Measurements from ENCODE around the gene LGI4.

LGI4 gene

DNA sequence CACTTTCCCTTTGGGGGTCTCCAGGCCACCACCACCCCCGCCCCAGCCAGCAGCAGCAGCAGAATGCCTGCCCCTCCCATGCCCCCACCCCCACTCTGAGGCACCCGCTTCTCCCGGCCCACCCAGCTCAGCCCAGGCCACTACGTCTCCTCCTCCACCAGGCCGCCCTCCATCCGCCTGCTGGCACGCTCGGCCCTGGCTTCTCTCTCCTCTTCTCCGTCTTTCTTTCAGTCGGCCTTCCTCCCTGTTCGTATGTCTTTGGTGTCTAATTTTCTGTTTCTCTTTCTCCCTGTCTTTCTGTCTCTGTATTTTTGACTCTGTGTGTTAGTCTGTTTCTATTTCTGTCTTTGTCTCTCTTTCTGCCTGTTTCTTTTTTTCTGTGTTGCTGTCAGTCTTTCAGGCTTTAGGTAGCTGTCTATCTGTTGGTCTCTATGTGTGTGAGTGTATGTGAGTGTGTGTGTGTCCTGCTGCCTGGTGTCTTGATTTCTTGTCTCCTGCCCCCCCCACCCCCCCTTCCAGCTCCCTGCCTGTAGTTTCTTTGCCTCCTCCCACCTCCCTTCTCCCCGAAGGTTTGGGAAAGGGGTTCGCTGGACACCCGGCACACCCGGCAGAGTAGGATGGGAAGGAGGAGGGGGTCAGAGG is at the start of gene LGI4:
TSS of gene LGI4 (minus strand) at position 459 of the 642 bp plus-strand sequence. CDS start at position 80, 379 bp downstream.
- no peaks in the 10 kb centered on the region for H3K9me3 ChIP-seq (ENCODE audit: control insufficient read depth, insufficient read depth, low read length)
- no peak within 1 kb of the TSS for H3K9ac ChIP-seq (ENCODE audit: low read depth, low read length)
- H3K27ac ChIP-seq (ENCODE audit: low read depth, low read length): no peak within 1 kb of the TSS
- peaks cover 5% of the 10 kb centered on the region; the same call in 1 of the 2 replicates for H3K4me1 ChIP-seq (ENCODE audit: control insufficient read depth, insufficient read depth, low read length)
- no peaks in the 10 kb centered on the region for H3K27me3 ChIP-seq (ENCODE audit: control insufficient read depth, insufficient read depth, low read length)
- no peaks in the 10 kb centered on the region for H3K36me3 ChIP-seq (ENCODE audit: control insufficient read depth, insufficient read depth, low read length)
- peak within 1 kb of the TSS; percentile 23; the same call in 1 of the 2 replicates for H3K4me3 ChIP-seq (ENCODE audit: low read depth, low read length)

DNA sequence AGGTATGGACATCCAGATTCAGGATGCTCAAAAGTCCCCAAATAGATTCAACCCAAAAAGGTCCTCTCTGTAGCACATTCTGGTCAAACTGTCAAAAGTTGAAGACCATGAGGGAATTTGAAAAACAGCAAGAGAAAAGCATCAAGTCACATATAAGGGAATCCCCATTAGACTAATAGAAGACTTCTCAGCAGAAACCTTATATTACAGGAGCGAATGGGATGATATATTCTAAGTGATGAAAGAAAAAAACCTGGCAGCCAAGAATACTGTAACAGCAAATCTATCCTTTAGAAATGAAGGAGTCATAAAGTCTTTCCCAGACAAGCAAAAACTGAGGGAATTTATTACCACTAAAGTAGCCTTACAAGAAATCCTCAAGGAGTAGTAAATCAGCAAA is 49.4 kb upstream of the LGI4 start:
- Histone ChIP-seq H3K36me3 (ENCODE audit: control insufficient read depth, insufficient read depth, low read length) (no peaks in the 10 kb centered on the region), H3K4me1 (ENCODE audit: control insufficient read depth, insufficient read depth, low read length) (no peaks in the 10 kb centered on the region), H3K9ac (ENCODE audit: low read depth, low read length) (no peak overlapping the region), H3K4me3 (ENCODE audit: low read depth, low read length) (no peak overlapping the region), H3K9me3 (ENCODE audit: control insufficient read depth, insufficient read depth, low read length) (no peaks in the 10 kb centered on the region), H3K27ac (ENCODE audit: low read depth, low read length) (no peak overlapping the region), H3K27me3 (ENCODE audit: control insufficient read depth, insufficient read depth, low read length) (no peaks in the 10 kb centered on the region)

DNA sequence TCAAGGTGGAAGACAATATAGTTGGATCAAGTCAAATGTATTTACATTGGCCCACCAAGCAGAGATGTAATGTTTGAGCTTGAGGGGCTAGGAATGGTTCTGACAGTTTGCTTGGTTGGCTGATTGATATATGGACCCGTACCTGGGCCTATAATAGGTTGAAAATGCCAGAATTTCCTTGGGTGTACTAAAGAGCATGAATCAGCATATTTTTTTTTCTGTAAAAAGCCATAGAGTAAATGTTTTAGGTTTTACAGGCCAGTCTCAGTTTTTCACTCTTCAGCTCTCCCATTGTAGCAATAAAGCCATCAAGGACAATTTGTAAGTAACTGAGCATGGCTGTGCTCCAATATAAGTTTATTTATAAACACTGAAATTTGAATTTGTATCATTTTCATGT is 46.5 kb upstream of the LGI4 start:
- Histone ChIP-seq H3K9me3 (ENCODE audit: control insufficient read depth, insufficient read depth, low read length) (no peaks in the 10 kb centered on the region), H3K27me3 (ENCODE audit: control insufficient read depth, insufficient read depth, low read length) (no peaks in the 10 kb centered on the region), H3K4me1 (ENCODE audit: control insufficient read depth, insufficient read depth, low read length) (no peaks in the 10 kb centered on the region), H3K9ac (ENCODE audit: low read depth, low read length) (no peak overlapping the region), H3K4me3 (ENCODE audit: low read depth, low read length) (no peak overlapping the region), H3K36me3 (ENCODE audit: control insufficient read depth, insufficient read depth, low read length) (no peaks in the 10 kb centered on the region), H3K27ac (ENCODE audit: low read depth, low read length) (no peak overlapping the region)

DNA sequence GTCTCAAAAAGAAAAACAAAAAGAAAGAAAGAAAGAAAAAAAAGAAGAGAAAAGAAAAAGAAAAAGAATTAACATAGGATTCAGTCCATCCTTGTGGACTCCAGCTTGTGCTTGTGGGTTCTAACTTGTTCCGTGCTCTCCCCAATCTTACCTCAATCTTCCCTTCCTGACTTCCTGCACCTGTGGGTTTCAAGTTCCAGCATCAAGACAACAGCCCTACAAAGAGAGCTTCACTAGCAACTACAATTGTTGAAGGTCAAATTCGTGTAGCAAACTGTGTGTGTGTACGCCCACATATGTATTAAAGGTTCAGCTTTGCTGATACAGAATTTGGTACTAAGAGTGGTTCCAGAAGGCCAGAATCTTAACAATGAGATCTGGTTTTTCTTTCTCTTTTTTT is 45.0 kb upstream of the LGI4 start:
- no peak overlapping the region for H3K9ac ChIP-seq (ENCODE audit: low read depth, low read length)
- no peaks in the 10 kb centered on the region for H3K27me3 ChIP-seq (ENCODE audit: control insufficient read depth, insufficient read depth, low read length)
- H3K4me1 ChIP-seq (ENCODE audit: control insufficient read depth, insufficient read depth, low read length): no peaks in the 10 kb centered on the region
- no peaks in the 10 kb centered on the region for H3K36me3 ChIP-seq (ENCODE audit: control insufficient read depth, insufficient read depth, low read length)
- no peaks in the 10 kb centered on the region for H3K9me3 ChIP-seq (ENCODE audit: control insufficient read depth, insufficient read depth, low read length)
- H3K4me3 ChIP-seq (ENCODE audit: low read depth, low read length): no peak overlapping the region
- no peak overlapping the region for H3K27ac ChIP-seq (ENCODE audit: low read depth, low read length)

DNA sequence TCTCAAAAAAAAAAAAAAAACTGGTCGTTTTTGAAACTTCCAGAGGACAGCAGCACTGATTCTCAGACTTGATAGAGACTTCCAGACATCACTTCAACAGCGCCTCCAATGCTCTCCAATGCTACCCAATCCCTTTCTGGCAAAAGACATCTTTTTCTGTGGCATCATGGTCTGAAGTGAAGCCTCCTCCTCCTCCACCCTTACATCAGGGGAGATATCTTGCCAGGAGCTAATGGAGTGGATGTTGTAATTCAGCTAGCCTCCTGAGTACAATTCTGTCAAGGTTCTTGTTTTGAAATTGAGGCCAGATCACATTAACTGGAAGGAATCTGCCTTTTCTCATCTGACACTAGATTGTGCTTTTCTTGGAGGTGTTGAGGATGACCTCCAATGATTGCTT is 43.8 kb upstream of the LGI4 start:
- no peaks in the 10 kb centered on the region for H3K27me3 ChIP-seq (ENCODE audit: control insufficient read depth, insufficient read depth, low read length)
- H3K27ac ChIP-seq (ENCODE audit: low read depth, low read length): no peak overlapping the region
- no peak overlapping the region for H3K4me3 ChIP-seq (ENCODE audit: low read depth, low read length)
- no peak overlapping the region for H3K9ac ChIP-seq (ENCODE audit: low read depth, low read length)
- no peaks in the 10 kb centered on the region for H3K4me1 ChIP-seq (ENCODE audit: control insufficient read depth, insufficient read depth, low read length)
- H3K9me3 ChIP-seq (ENCODE audit: control insufficient read depth, insufficient read depth, low read length): no peaks in the 10 kb centered on the region
- no peaks in the 10 kb centered on the region for H3K36me3 ChIP-seq (ENCODE audit: control insufficient read depth, insufficient read depth, low read length)

DNA sequence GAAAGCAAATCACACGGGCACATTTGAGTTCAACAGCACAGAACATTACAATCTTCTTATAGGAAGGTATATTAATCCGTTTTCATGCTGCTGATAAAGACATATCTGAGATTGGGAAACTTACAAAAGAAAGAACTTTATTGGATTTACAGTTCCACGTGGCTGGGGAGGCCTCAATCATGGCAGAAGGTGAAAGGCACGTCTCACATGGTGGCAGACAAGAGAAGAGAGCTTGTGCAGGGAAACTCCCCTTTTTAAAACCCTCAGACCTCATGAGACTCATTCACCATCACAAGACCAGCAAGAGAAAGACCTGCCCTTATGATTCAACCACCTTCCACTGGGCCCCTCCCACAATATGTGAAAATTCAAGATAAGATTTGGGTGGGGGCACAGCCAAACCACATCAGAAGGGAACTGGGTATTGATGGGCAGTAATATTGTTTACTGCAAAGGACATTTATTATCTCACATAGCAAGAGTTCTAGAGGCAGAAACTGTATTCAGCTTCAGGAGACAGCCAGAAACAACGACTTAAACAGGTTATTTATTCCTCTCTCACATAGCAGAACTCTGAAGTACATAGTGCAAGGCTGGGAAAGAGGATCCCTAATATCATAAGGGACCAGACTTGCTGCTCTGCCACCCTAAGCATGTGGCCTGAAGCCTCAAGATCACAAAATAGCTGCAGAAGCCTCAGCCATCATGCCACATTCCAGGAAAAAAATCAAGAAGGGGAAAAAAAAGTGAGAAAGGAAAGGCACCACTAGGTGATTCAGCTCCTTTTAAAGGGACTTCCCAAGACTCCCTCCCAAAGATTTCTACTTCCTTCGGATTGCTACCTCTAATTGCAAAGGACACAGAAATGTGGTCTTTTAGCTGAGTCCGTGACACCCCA is 42.8 kb upstream of the LGI4 start:
- Histone ChIP-seq H3K9me3 (ENCODE audit: control insufficient read depth, insufficient read depth, low read length) (no peaks in the 10 kb centered on the region), H3K4me3 (ENCODE audit: low read depth, low read length) (no peak overlapping the region), H3K9ac (ENCODE audit: low read depth, low read length) (no peak overlapping the region), H3K36me3 (ENCODE audit: control insufficient read depth, insufficient read depth, low read length) (no peaks in the 10 kb centered on the region), H3K27ac (ENCODE audit: low read depth, low read length) (no peak overlapping the region), H3K4me1 (ENCODE audit: control insufficient read depth, insufficient read depth, low read length) (no peaks in the 10 kb centered on the region), H3K27me3 (ENCODE audit: control insufficient read depth, insufficient read depth, low read length) (no peaks in the 10 kb centered on the region)

DNA sequence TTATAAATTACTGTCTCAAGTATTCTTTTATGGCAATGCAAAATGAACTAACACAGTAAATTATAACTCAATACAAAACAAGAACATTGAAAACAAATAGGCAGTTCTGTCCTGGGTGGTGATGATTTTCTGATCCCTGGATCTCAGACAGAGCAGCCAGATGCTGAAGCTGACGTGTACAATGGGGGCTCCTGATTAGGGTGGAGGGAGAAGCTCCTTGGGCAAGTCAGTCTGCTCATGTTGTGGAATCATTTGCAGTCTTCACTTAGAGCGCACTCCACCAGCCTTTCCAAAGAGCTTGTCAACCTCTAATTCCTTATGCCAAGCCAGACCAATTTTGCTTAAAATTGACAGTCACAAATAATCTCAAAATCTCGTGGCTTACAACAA is 41.3 kb upstream of the LGI4 start:
- Histone ChIP-seq H3K27ac (ENCODE audit: low read depth, low read length) (no peak overlapping the region), H3K9ac (ENCODE audit: low read depth, low read length) (no peak overlapping the region), H3K9me3 (ENCODE audit: control insufficient read depth, insufficient read depth, low read length) (no peaks in the 10 kb centered on the region), H3K4me3 (ENCODE audit: low read depth, low read length) (no peak overlapping the region), H3K36me3 (ENCODE audit: control insufficient read depth, insufficient read depth, low read length) (0 out of 2 replicates have a peak, but pooled peaks cover 2% of the 10 kb centered on the region), H3K27me3 (ENCODE audit: control insufficient read depth, insufficient read depth, low read length) (no peaks in the 10 kb centered on the region), H3K4me1 (ENCODE audit: control insufficient read depth, insufficient read depth, low read length) (no peaks in the 10 kb centered on the region)

DNA sequence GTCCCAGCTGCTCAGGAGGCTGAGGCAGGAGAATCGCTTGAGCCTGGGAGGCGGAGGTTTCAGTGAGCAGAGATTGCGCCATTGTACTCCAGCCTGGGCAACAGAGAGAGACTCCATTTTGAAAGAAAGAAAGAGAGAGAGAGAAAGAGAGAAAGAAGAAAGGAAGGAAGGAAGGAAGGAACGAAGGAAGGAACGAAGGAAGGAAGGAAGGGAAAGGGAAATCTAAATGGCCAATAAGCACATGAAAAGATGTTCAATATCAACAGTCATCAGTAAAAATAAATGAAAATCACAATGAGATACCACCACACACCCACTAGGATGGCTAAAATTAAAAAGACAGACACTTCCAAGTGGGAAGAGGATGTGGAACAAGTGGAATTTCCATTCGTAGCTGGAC is 39.4 kb upstream of the LGI4 start:
- H3K4me1 ChIP-seq (ENCODE audit: control insufficient read depth, insufficient read depth, low read length): no peaks in the 10 kb centered on the region
- H3K9ac ChIP-seq (ENCODE audit: low read depth, low read length): no peak overlapping the region
- 0 out of 2 replicates have a peak, but pooled peaks cover 7% of the 10 kb centered on the region for H3K36me3 ChIP-seq (ENCODE audit: control insufficient read depth, insufficient read depth, low read length)
- no peaks in the 10 kb centered on the region for H3K9me3 ChIP-seq (ENCODE audit: control insufficient read depth, insufficient read depth, low read length)
- no peak overlapping the region for H3K27ac ChIP-seq (ENCODE audit: low read depth, low read length)
- H3K27me3 ChIP-seq (ENCODE audit: control insufficient read depth, insufficient read depth, low read length): no peaks in the 10 kb centered on the region
- no peak overlapping the region for H3K4me3 ChIP-seq (ENCODE audit: low read depth, low read length)

DNA sequence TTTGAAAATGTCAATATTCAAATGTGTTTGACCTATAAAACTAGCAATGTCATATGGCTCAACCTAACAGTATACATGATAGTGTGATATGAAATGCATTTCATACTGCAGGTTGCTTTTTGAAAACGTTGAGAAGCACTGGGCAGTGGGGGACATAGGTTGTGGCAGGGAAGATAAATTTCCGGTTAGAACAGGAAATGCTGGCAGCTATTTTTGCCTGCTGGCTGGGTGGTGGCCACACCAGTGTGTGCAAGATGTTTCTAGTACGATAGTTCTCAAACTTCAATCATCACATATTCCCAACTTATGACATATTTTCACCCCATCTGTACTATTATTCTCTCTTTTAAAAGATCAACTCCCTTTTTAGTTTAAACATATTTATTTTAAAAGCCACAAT is 36.9 kb upstream of the LGI4 start:
- H3K9ac ChIP-seq (ENCODE audit: low read depth, low read length): no peak overlapping the region
- H3K27me3 ChIP-seq (ENCODE audit: control insufficient read depth, insufficient read depth, low read length): no peaks in the 10 kb centered on the region
- H3K27ac ChIP-seq (ENCODE audit: low read depth, low read length): no peak overlapping the region
- H3K4me1 ChIP-seq (ENCODE audit: control insufficient read depth, insufficient read depth, low read length): no peaks in the 10 kb centered on the region
- H3K36me3 ChIP-seq (ENCODE audit: control insufficient read depth, insufficient read depth, low read length): peaks cover 24% of the 10 kb centered on the region
- no peak overlapping the region for H3K4me3 ChIP-seq (ENCODE audit: low read depth, low read length)
- H3K9me3 ChIP-seq (ENCODE audit: control insufficient read depth, insufficient read depth, low read length): no peaks in the 10 kb centered on the region

DNA sequence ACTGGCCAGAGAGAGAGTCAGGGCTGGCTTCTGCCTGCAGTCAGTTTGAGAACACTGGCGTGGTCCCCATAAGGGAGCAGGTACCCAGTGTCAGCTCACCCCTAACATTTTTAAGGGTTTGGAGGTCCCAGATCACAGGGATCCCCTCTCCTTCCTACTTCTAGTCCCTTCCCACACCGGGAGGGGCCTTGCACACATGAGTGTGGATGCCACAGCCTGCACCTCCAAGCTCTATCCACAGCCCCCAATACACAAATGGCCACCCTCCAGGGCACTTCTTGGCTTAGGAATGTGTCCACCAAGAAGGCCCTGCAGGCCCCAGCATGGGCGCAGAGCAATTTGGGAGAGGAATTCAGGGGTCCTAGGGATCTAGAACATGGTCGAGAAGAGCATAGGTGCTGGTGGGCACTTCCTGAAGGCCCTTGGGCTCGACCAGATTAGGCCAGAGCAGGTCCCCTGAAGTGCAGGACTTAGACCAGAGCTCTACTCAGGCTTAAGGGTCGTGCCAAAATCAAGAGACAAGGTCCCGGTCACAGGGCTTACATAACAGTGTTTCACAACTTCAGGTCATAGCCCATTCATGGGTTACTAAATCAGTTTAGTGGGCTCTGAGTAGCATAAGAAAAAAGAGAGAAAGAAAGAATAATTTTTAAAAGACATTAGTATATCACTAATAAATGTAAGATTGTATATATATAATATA is 35.7 kb upstream of the LGI4 start:
- Histone ChIP-seq H3K4me3 (ENCODE audit: low read depth, low read length) (no peak overlapping the region), H3K9ac (ENCODE audit: low read depth, low read length) (no peak overlapping the region), H3K27me3 (ENCODE audit: control insufficient read depth, insufficient read depth, low read length) (no peaks in the 10 kb centered on the region), H3K36me3 (ENCODE audit: control insufficient read depth, insufficient read depth, low read length) (peaks cover 37% of the 10 kb centered on the region), H3K9me3 (ENCODE audit: control insufficient read depth, insufficient read depth, low read length) (0 out of 2 replicates have a peak, but pooled peaks cover 4% of the 10 kb centered on the region), H3K27ac (ENCODE audit: low read depth, low read length) (no peak overlapping the region), H3K4me1 (ENCODE audit: control insufficient read depth, insufficient read depth, low read length) (no peaks in the 10 kb centered on the region)
